ENCODE measurements around the gene SLBP.

DNA sequence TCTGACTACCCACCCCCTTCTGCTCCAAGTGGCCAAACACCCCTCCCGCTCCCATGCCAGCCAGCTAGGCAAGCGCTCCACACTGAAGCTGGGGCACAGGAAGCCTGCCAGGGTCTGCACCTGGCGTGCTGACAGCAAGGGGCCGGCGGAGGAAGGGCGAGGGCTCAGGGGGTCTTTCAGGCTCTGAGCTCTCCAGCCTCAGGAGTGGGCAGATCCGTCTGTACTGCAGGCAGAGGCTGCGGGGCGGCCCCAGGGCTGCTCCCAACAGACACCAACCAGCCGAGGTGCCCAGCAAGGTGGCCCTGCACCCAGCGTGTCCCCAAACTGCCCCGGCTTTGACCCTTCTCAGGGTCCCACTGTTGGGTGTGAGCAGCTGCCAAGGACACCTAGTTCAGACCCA is 42.8 kb downstream of the SLBP start:
- TF ChIP-seq, protein P1, sequence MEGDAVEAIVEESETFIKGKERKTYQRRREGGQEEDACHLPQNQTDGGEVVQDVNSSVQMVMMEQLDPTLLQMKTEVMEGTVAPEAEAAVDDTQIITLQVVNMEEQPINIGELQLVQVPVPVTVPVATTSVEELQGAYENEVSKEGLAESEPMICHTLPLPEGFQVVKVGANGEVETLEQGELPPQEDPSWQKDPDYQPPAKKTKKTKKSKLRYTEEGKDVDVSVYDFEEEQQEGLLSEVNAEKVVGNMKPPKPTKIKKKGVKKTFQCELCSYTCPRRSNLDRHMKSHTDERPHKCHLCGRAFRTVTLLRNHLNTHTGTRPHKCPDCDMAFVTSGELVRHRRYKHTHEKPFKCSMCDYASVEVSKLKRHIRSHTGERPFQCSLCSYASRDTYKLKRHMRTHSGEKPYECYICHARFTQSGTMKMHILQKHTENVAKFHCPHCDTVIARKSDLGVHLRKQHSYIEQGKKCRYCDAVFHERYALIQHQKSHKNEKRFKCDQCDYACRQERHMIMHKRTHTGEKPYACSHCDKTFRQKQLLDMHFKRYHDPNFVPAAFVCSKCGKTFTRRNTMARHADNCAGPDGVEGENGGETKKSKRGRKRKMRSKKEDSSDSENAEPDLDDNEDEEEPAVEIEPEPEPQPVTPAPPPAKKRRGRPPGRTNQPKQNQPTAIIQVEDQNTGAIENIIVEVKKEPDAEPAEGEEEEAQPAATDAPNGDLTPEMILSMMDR (IDR thresholded peaks at IDR 0.05; ENCODE audit: extremely low read depth in 1 of 2, insufficient read depth in 1 of 2, low read depth in 1 of 2, low read length in 2 of 2): no peak
- no peak for TF ChIP-seq POLR2A (IDR thresholded peaks at IDR 0.05; ENCODE audit: low read depth, low read length)
- TF ChIP-seq EZH2 (IDR thresholded peaks at IDR 0.05; ENCODE audit: borderline replicate concordance, low read depth, low read length, severe bottlenecking): no peak

Measured in endothelial cell of umbilical vein (primary cell).